Measurements from ENCODE around the gene TXNDC5. TPM values are rescaled to one million over a fixed set of nuclear protein-coding genes. Genes with fewer than 3 reads are reported as not detected.
"Not testable (repeated sequence)": the region's sequence is repeated elsewhere in the genome, so short reads cannot be mapped to it uniquely, and the experiment has no call there.

TXNDC5 gene
- total RNA-seq, 2 experiments from 2014 or later = 60.7 to 62.2 TPM

GRCh38 chr6:7901056-7901455 is 9.5 kb downstream of the TXNDC5 start:
- no peaks in the 10 kb centered on the region for H3K4me1 Mint-ChIP-seq (ENCODE audit: low read depth)
- DNase-seq = no peak
- intact Hi-C loops (cut with micrococcal nuclease) = no loop called here
- no peak overlapping the region for H3K27ac Mint-ChIP-seq
- H3K36me3 Mint-ChIP-seq (ENCODE audit: low read depth) = peaks cover 41% of the 10 kb centered on the region
- CTCF ChIA-PET = no interaction called here
- no peak overlapping the region for H3K4me3 Mint-ChIP-seq
- H3K9me3 Mint-ChIP-seq = no peaks in the 10 kb centered on the region
- H3K27me3 Mint-ChIP-seq (ENCODE audit: low read depth) = no peaks in the 10 kb centered on the region

GRCh38 chr6:7900621-7901020 is 10.0 kb downstream of the TXNDC5 start:
- Mint-ChIP-seq H3K9me3 (no peaks in the 10 kb centered on the region), H3K4me1 (ENCODE audit: low read depth) (no peaks in the 10 kb centered on the region), H3K4me3 (no peak overlapping the region), H3K27me3 (ENCODE audit: low read depth) (no peaks in the 10 kb centered on the region), H3K36me3 (ENCODE audit: low read depth) (peaks cover 44% of the 10 kb centered on the region), H3K27ac (no peak overlapping the region)
- CTCF ChIA-PET = no interaction called here
- DNase-seq = no peak
- intact Hi-C loops (cut with micrococcal nuclease) = no loop called here

- intact Hi-C loops (cut with micrococcal nuclease) = no loop called here
These were observed 10.7 kb downstream of the TXNDC5 start for GRCh38 chr6:7899889-7900213.

GRCh38 chr6:7899101-7899888 is 11.3 kb downstream of the TXNDC5 start:
- H3K27me3 Mint-ChIP-seq (ENCODE audit: low read depth) = no peaks in the 10 kb centered on the region
- H3K36me3 Mint-ChIP-seq (ENCODE audit: low read depth) = peaks cover 41% of the 10 kb centered on the region
- peak; percentile 6 for DNase-seq
- H3K27ac Mint-ChIP-seq = no peak overlapping the region
- CTCF ChIA-PET = no interaction called here
- intact Hi-C loops (cut with micrococcal nuclease) = no loop called here
- no peaks in the 10 kb centered on the region for H3K4me1 Mint-ChIP-seq (ENCODE audit: low read depth)
- no peaks in the 10 kb centered on the region for H3K9me3 Mint-ChIP-seq
- H3K4me3 Mint-ChIP-seq = no peak overlapping the region

More at GRCh38 chr6:7899889-7900213, 10.7 kb downstream of the TXNDC5 start:
- Mint-ChIP-seq H3K36me3 (ENCODE audit: low read depth) (peaks cover 43% of the 10 kb centered on the region), H3K27ac (no peak overlapping the region), H3K9me3 (no peaks in the 10 kb centered on the region), H3K4me1 (ENCODE audit: low read depth) (no peaks in the 10 kb centered on the region), H3K4me3 (no peak overlapping the region), H3K27me3 (ENCODE audit: low read depth) (no peaks in the 10 kb centered on the region)
- DNase-seq = no peak
- CTCF ChIA-PET = no interaction called here

- peaks cover 52% of the 10 kb centered on the region for H3K36me3 Mint-ChIP-seq (ENCODE audit: low read depth)
- H3K4me1 Mint-ChIP-seq (ENCODE audit: low read depth); H3K27me3 Mint-ChIP-seq (ENCODE audit: low read depth); intact Hi-C loops (cut with micrococcal nuclease); H3K9me3 Mint-ChIP-seq; H3K4me3 Mint-ChIP-seq; H3K27ac Mint-ChIP-seq; DNase-seq: not testable (repeated sequence)
- CTCF ChIA-PET = interaction anchor here (0.6 to 0.7 kb wide), 2 partner anchors 103 to 121 kb away, joined by 3 to 4 read pairs; no protein-coding TSS in a partner anchor
These were observed 12.4 kb downstream of the TXNDC5 start for GRCh38 chr6:7898193-7898586.

GRCh38 chr6:7897461-7898192 is 13.0 kb downstream of the TXNDC5 start:
- no peaks in the 10 kb centered on the region for H3K4me1 Mint-ChIP-seq (ENCODE audit: low read depth)
- CTCF ChIA-PET = interaction anchor here (0.6 to 0.7 kb wide), 2 partner anchors 104 to 122 kb away, joined by 3 to 4 read pairs; no protein-coding TSS in a partner anchor
- H3K27me3 Mint-ChIP-seq (ENCODE audit: low read depth) = no peaks in the 10 kb centered on the region
- no peak for DNase-seq
- peaks cover 56% of the 10 kb centered on the region for H3K36me3 Mint-ChIP-seq (ENCODE audit: low read depth)
- H3K4me3 Mint-ChIP-seq = no peak overlapping the region
- H3K9me3 Mint-ChIP-seq = no peaks in the 10 kb centered on the region
- intact Hi-C loops (cut with micrococcal nuclease) = no loop called here
- H3K27ac Mint-ChIP-seq = no peak overlapping the region

GRCh38 chr6:7896465-7896987 is 14.1 kb downstream of the TXNDC5 start:
- CTCF ChIA-PET = no interaction called here

GRCh38 chr6:7895125-7895423 is 15.5 kb downstream of the TXNDC5 start:
- no peaks in the 10 kb centered on the region for H3K9me3 Mint-ChIP-seq
- no peak for DNase-seq
- intact Hi-C loops (cut with micrococcal nuclease) = no loop called here
- H3K4me1 Mint-ChIP-seq (ENCODE audit: low read depth) = no peaks in the 10 kb centered on the region
- H3K4me3 Mint-ChIP-seq = no peak overlapping the region
- no peaks in the 10 kb centered on the region for H3K27me3 Mint-ChIP-seq (ENCODE audit: low read depth)
- no peak overlapping the region for H3K27ac Mint-ChIP-seq
- CTCF ChIA-PET = no interaction called here
- H3K36me3 Mint-ChIP-seq (ENCODE audit: low read depth) = peaks cover 69% of the 10 kb centered on the region

More at GRCh38 chr6:7896465-7896987, 14.1 kb downstream of the TXNDC5 start:
- no peak for DNase-seq
- Mint-ChIP-seq H3K27ac (no peak overlapping the region), H3K36me3 (ENCODE audit: low read depth) (peaks cover 62% of the 10 kb centered on the region), H3K4me3 (no peak overlapping the region), H3K27me3 (ENCODE audit: low read depth) (no peaks in the 10 kb centered on the region), H3K9me3 (no peaks in the 10 kb centered on the region), H3K4me1 (ENCODE audit: low read depth) (no peaks in the 10 kb centered on the region)
- intact Hi-C loops (cut with micrococcal nuclease) = no loop called here

GRCh38 chr6:7894262-7895124 is 16.1 kb downstream of the TXNDC5 start:
- CTCF ChIA-PET = no interaction called here
- Mint-ChIP-seq H3K9me3 (no peaks in the 10 kb centered on the region), H3K27ac (no peak overlapping the region), H3K36me3 (ENCODE audit: low read depth) (peaks cover 69% of the 10 kb centered on the region), H3K4me3 (no peak overlapping the region), H3K27me3 (ENCODE audit: low read depth) (no peaks in the 10 kb centered on the region), H3K4me1 (ENCODE audit: low read depth) (no peaks in the 10 kb centered on the region)
- DNase-seq = no peak
- intact Hi-C loops (cut with micrococcal nuclease) = no loop called here

- Mint-ChIP-seq H3K36me3 (ENCODE audit: low read depth) (peaks cover 64% of the 10 kb centered on the region), H3K9me3 (no peaks in the 10 kb centered on the region)
- intact Hi-C loops (cut with micrococcal nuclease) = no loop called here
These were observed 17.2 kb downstream of the TXNDC5 start for GRCh38 chr6:7893342-7893741.

GRCh38 chr6:7892367-7892766 is 18.2 kb downstream of the TXNDC5 start:
- H3K4me3 Mint-ChIP-seq; H3K9me3 Mint-ChIP-seq; DNase-seq; intact Hi-C loops (cut with micrococcal nuclease); H3K27ac Mint-ChIP-seq; H3K27me3 Mint-ChIP-seq (ENCODE audit: low read depth); H3K4me1 Mint-ChIP-seq (ENCODE audit: low read depth): not testable (repeated sequence)
- CTCF ChIA-PET = interaction anchor here (0.6 kb wide), 1 partner anchor 14 kb away, joined by 4 read pairs; no protein-coding TSS in a partner anchor
- peaks cover 64% of the 10 kb centered on the region for H3K36me3 Mint-ChIP-seq (ENCODE audit: low read depth)

More at GRCh38 chr6:7893342-7893741, 17.2 kb downstream of the TXNDC5 start:
- Mint-ChIP-seq H3K27ac (no peak overlapping the region), H3K27me3 (ENCODE audit: low read depth) (no peaks in the 10 kb centered on the region), H3K4me3 (no peak overlapping the region), H3K4me1 (ENCODE audit: low read depth) (no peaks in the 10 kb centered on the region)
- CTCF ChIA-PET = no interaction called here
- DNase-seq = no peak
